Epithelial cell of proximal tubule (primary cell): Measurements from ENCODE around the gene USP40. TPM values are rescaled to one million over a fixed set of nuclear protein-coding genes. Genes with fewer than 3 reads are reported as not detected.

Experiments
- DNase-seq: peaks from one replicate; pipeline ENCODE4 v3.0.0-alpha.2; 2011; ENCODE audit warnings: low read depth
- H3K4me3 ChIP-seq: 2 replicates; pipeline ENCODE4 v1.5.1; 2011; ENCODE audit warnings: low read depth, mild to moderate bottlenecking, low read length
- CTCF ChIP-seq: conservative IDR thresholded peaks from 2 replicates; pipeline ENCODE4 v1.5.1; 2012; ENCODE audit warnings: low read depth, mild to moderate bottlenecking, low read length
- total RNA-seq: library from RNA; depleted of rRNA; stranded (reverse); fragments of >200 nt; gene quantifications from 2 replicates; pipeline ENCODE4 v1.2.3, GENCODE V29; 2015

Gene USP40
- total RNA-seq, 1 donor from 2014 or later: 33.6 TPM

- no peak for DNase-seq
- no peak for TF ChIP-seq CTCF
- H3K4me3 ChIP-seq: no peak overlapping the region
These were observed 13.2 kb downstream of the USP40 start for GRCh38 chr2:233553366-233553765.

GRCh38 chr2:233551491-233551890 is 15.1 kb downstream of the USP40 start:
- H3K4me3 ChIP-seq: no peak overlapping the region
- no peak for TF ChIP-seq CTCF
- DNase-seq: no peak

DNA sequence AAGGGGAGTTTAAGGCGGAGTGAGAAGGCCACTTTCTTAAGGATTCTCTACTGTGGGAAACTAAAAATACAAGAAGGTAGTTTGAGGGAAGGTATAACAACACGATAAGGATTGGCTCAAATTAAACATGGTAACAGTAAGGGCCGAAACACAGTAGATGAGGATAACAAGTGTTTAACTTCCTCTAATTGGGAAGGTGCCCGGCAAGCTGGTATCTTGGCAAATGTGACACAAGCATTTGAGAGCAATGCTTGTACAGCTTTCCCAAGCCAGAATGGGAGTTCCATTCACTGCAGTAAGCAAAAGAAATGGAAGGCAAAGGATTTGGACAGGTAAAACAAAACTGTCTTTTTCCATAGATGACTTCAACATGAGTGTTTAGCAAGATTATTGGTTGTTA is 19.8 kb downstream of the USP40 start:
- TF ChIP-seq CTCF: no peak
- no peak for DNase-seq
- no peak overlapping the region for H3K4me3 ChIP-seq

DNA sequence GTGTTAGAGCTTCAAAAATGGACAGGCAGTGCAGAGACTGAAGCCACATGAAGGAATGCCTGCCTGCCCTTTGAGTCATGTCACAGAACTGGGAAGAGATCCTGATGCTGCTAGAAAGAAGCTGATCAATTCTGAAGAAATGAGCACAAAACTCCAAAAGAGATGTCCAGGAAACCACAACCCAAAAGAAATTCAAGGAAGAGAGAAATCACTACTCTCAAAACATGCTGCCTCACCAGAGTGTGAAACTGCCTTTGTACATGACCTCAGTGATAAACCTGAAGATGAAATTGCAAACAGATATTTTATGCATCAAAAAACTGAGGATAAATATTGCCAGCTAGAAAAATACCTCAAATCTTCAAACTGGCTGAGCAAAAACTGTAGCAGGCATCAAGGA is 20.5 kb downstream of the USP40 start:
- no peak for DNase-seq
- H3K4me3 ChIP-seq: no peak overlapping the region
- no peak for TF ChIP-seq CTCF

DNA sequence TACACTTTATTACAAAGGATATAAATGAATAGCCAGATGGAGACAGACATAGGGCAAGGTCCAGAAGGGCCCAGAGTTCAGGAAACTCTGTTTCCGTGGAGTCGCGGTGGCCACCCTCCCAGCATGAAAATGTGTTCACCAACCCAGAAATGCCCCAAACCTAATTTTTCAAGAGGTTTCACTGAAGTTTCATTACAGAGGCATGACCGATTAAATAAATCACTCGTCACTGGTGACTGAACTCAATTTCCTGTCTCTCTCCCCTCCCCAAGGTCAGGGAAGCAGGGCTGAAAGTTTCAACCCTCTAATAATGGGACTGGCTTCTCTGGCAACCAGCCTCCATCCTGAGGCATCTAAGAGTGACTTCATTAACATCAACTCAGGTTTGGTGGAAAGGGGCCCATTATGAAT is 22.4 kb downstream of the USP40 start:
- DNase-seq: peak; percentile 52
- no peak overlapping the region for H3K4me3 ChIP-seq
- TF ChIP-seq CTCF: no peak

GRCh38 chr2:233542507-233542906 is 24.1 kb downstream of the USP40 start:
- peak; percentile 84 for DNase-seq
- no peak overlapping the region for H3K4me3 ChIP-seq
- TF ChIP-seq CTCF: no peak

- H3K4me3 ChIP-seq: no peak overlapping the region
- no peak for DNase-seq
- no peak for TF ChIP-seq CTCF
These were observed 27.8 kb downstream of the USP40 start for GRCh38 chr2:233538741-233539140.
